H1 (cell line): Measurements from ENCODE around the gene GRK7. TPM values are rescaled to one million over a fixed set of nuclear protein-coding genes. Genes with fewer than 3 reads are reported as not detected.

ENCODE experiments used
- CTCF ChIA-PET: fragments of 300-600 bp; sonication (Branson Sonifier 250); formaldehyde crosslinking; loops from one replicate; lab custom pipeline; 2021; ENCODE audit not compliant: partially characterized antibody; lab: Charles Lee
- POLR2A ChIA-PET: fragments of 300-600 bp; sonication (Branson Sonifier 250); formaldehyde crosslinking; loops from one replicate; lab custom pipeline; 2021; ENCODE audit warnings: inconsistent platforms; ENCODE audit not compliant: partially characterized antibody; lab: Charles Lee
- DNase-seq, 2 experiments: peaks; one replicate each; pipeline versions ENCODE4 v3.0.0 to v3.0.0-alpha.2; 2010 to 2022; ENCODE audit warnings: low spot score in 2 of 2, low read depth in 1 of 2, mixed read lengths in 1 of 2
- FAIRE-seq: peaks from 2 replicates; lab custom pipeline; 2011; peaks lifted over from hg19 to GRCh38; lab: Jason Lieb, UNC
- H2AFZ ChIP-seq: 2 replicates; pipeline ENCODE4 v1.8.1; 2012; ENCODE audit warnings: low read length, inconsistent platforms
- H2AK5ac ChIP-seq: 2 replicates; pipeline ENCODE4 v1.6.1; 2013; ENCODE audit warnings: low read depth, low read length
- H2BK120ac ChIP-seq: replicated peaks from 2 replicates; pipeline ENCODE3; 2013; ENCODE audit warnings: low read depth, low read length, inconsistent platforms
- H2BK12ac ChIP-seq: 2 replicates; pipeline ENCODE4 v1.6.1; 2013; ENCODE audit warnings: low read depth, low read length
- H2BK15ac ChIP-seq: 2 replicates; pipeline ENCODE4 v1.6.1; 2013; ENCODE audit warnings: low read length
- H2BK20ac ChIP-seq: 2 replicates; pipeline ENCODE4 v1.6.1; 2013; ENCODE audit warnings: low read length
- H2BK5ac ChIP-seq: 2 replicates; pipeline ENCODE4 v1.6.1; 2013; ENCODE audit warnings: low read depth, low read length
- H3K14ac ChIP-seq: 2 replicates; pipeline ENCODE4 v1.6.1; 2013; ENCODE audit warnings: inconsistent platforms; ENCODE audit not compliant: insufficient read length
- H3K18ac ChIP-seq: 2 replicates; pipeline ENCODE4 v1.6.1; 2013; ENCODE audit warnings: low read length; ENCODE audit errors: extremely low read depth
- H3K23ac ChIP-seq: 2 replicates; pipeline ENCODE4 v1.6.1; 2013; ENCODE audit warnings: inconsistent platforms; ENCODE audit not compliant: insufficient read length
- H3K23me2 ChIP-seq: 2 replicates; pipeline ENCODE4 v1.6.1; 2013; ENCODE audit warnings: low read depth, low read length
- H3K27ac ChIP-seq: 2 replicates; pipeline ENCODE4 v1.6.1; 2011; ENCODE audit warnings: low read depth, low read length, inconsistent platforms
- H3K27me3 ChIP-seq, 4 experiments: replicated peaks in 1 of 4; 1 replicate in 1 of 4; 2 replicates in 3 of 4; pipeline versions ENCODE4 v1.6.1 to v1.8.1; 2011 to 2013; ENCODE audit warnings: low read length in 3 of 4, mild to moderate bottlenecking in 3 of 4, inconsistent platforms in 2 of 4, mixed read lengths in 2 of 4, moderate library complexity in 1 of 4; ENCODE audit not compliant: control insufficient read depth in 3 of 4, insufficient read depth in 3 of 4; ENCODE audit errors: extremely low read depth in 1 of 4
- H3K36me3 ChIP-seq, 4 experiments: 2 replicates each; pipeline versions ENCODE4 v1.6.1 to v1.8.1; 2011 to 2013; ENCODE audit warnings: mild to moderate bottlenecking in 4 of 4, low read length in 3 of 4, moderate library complexity in 2 of 4, control low read depth in 1 of 4, inconsistent platforms in 1 of 4; ENCODE audit not compliant: insufficient read depth in 4 of 4, control insufficient read depth in 2 of 4
- H3K4ac ChIP-seq: replicated peaks from 2 replicates; pipeline ENCODE3; 2013; ENCODE audit warnings: low read length, low read depth, mixed read lengths, inconsistent platforms; ENCODE audit not compliant: insufficient read length
- H3K4me1 ChIP-seq, 4 experiments: replicated peaks in 1 of 4; 1 replicate in 1 of 4; 2 replicates in 3 of 4; pipeline versions ENCODE4 v1.6.1 to v1.8.1; 2011 to 2013; ENCODE audit warnings: low read length in 3 of 4, inconsistent platforms in 2 of 4, mixed read lengths in 1 of 4; ENCODE audit not compliant: insufficient read depth in 4 of 4, control insufficient read depth in 3 of 4
- H3K4me2 ChIP-seq, 2 experiments: 2 replicates each; pipeline versions ENCODE4 v1.6.1 to v1.8.1; 2011 to 2013; ENCODE audit warnings: low read depth in 2 of 2, low read length in 2 of 2, control low read depth in 1 of 2, inconsistent platforms in 1 of 2, mild to moderate bottlenecking in 1 of 2; ENCODE audit not compliant: insufficient read depth in 1 of 2
- H3K4me3 ChIP-seq, 4 experiments: fragments of 200-600, 300-600 bp in 1 of 4; sonication (generic), shearing (Covaris generic), sonication (Bioruptor Twin) in 1 of 4; 2 replicates each; pipeline versions ENCODE4 v1.5.1 to v1.8.1; 2011 to 2016; ENCODE audit warnings: low read length in 4 of 4, low read depth in 3 of 4, control low read depth in 2 of 4, inconsistent platforms in 2 of 4, mild to moderate bottlenecking in 2 of 4, mixed read lengths in 1 of 4, moderate library complexity in 1 of 4; ENCODE audit not compliant: insufficient read depth in 2 of 4; ENCODE audit errors: extremely low read depth in 1 of 4
- H3K56ac ChIP-seq: replicated peaks from 2 replicates; pipeline ENCODE3; 2013; ENCODE audit warnings: low read depth, mild to moderate bottlenecking, mixed read lengths, low read length, inconsistent platforms; ENCODE audit not compliant: insufficient read length
- H3K79me1 ChIP-seq: 2 replicates; pipeline ENCODE4 v1.6.1; 2013; ENCODE audit warnings: low read depth, low read length, control low read depth
- H3K79me2 ChIP-seq, 2 experiments: 2 replicates each; pipeline versions ENCODE4 v1.6.1 to v1.8.1; 2012 to 2013; ENCODE audit warnings: low read length in 2 of 2, mild to moderate bottlenecking in 2 of 2, inconsistent platforms in 1 of 2; ENCODE audit not compliant: insufficient read depth in 2 of 2, control insufficient read depth in 1 of 2
- H3K9ac ChIP-seq, 4 experiments: replicated peaks in 1 of 4; 1 replicate in 1 of 4; 2 replicates in 3 of 4; pipeline versions ENCODE4 v1.6.1 to v1.8.1; 2011 to 2013; ENCODE audit warnings: low read depth in 3 of 4, low read length in 3 of 4, control low read depth in 2 of 4, mild to moderate bottlenecking in 2 of 4, moderate library complexity in 2 of 4, inconsistent platforms in 1 of 4; ENCODE audit errors: extremely low read depth in 1 of 4
- H3K9me3 ChIP-seq, 2 experiments: 2 replicates each; pipeline versions ENCODE4 v1.6.1 to v1.8.1; 2012 to 2013; ENCODE audit warnings: mild to moderate bottlenecking in 2 of 2, moderate library complexity in 2 of 2, control low read depth in 1 of 2, inconsistent platforms in 1 of 2, low read depth in 1 of 2, low read length in 1 of 2, mixed read lengths in 1 of 2; ENCODE audit not compliant: insufficient read depth in 2 of 2
- H4K20me1 ChIP-seq, 2 experiments: replicated peaks in 1 of 2; 2 replicates each; pipeline versions ENCODE3 to v1.8.1; 2011 to 2013; ENCODE audit warnings: inconsistent platforms in 2 of 2, low read length in 2 of 2, mild to moderate bottlenecking in 1 of 2; ENCODE audit not compliant: insufficient read depth in 2 of 2, control insufficient read depth in 1 of 2
- H4K5ac ChIP-seq: 2 replicates; pipeline ENCODE4 v1.6.1; 2013; ENCODE audit warnings: low read length, low read depth, mixed read lengths, inconsistent platforms; ENCODE audit not compliant: insufficient read length
- H4K8ac ChIP-seq: 2 replicates; pipeline ENCODE4 v1.8.0; 2013; ENCODE audit warnings: mild to moderate bottlenecking, moderate library complexity, low read length, inconsistent platforms; ENCODE audit not compliant: insufficient read depth; ENCODE audit errors: extremely low read depth
- H4K91ac ChIP-seq: replicated peaks from 2 replicates; pipeline ENCODE3; 2013; ENCODE audit warnings: low read length, mixed read lengths, inconsistent platforms; ENCODE audit not compliant: insufficient read length
- CTBP2 ChIP-seq: IDR thresholded peaks from 2 replicates; pipeline ENCODE4 v1.7.0; 2011; ENCODE audit warnings: borderline replicate concordance, mild to moderate bottlenecking, moderate library complexity, mixed read lengths, low read length; ENCODE audit not compliant: insufficient read depth, insufficient read length
- FOSL1 ChIP-seq: IDR thresholded peaks from 2 replicates; pipeline ENCODE4 v1.6.1; 2011; ENCODE audit warnings: mild to moderate bottlenecking, low read depth, low read length, moderate library complexity; ENCODE audit not compliant: insufficient read depth
- JUN ChIP-seq: IDR thresholded peaks from 2 replicates; pipeline ENCODE4 v1.6.1; 2011; ENCODE audit warnings: low read depth, mild to moderate bottlenecking, improper control_type of control experiment, low read length
- TBP ChIP-seq: IDR thresholded peaks from 2 replicates; pipeline ENCODE4 v1.6.1; 2011; ENCODE audit warnings: low read depth, low read length, improper control_type of control experiment
- WGBS, 2 experiments: shearing (Covaris generic) in 1 of 2; methylation state at CpG; one replicate each; pipeline versions ENCODE4 v1.1.6 to v1.1.7; 2013 to 2015; ENCODE audit warnings: low lambda C conversion rate in 2 of 2, mixed read lengths in 2 of 2, inconsistent platforms in 1 of 2, low coverage in 1 of 2, missing lambda C conversion rate in 1 of 2; ENCODE audit not compliant: insufficient replicate concordance in 2 of 2, insufficient coverage in 1 of 2, insufficient read length in 1 of 2; ENCODE audit errors: extremely low coverage in 1 of 2, missing lambda C conversion rate in 1 of 2; 5-methylcytosine and 5-hydroxymethylcytosine counted together
- polyA plus RNA-seq, 7 experiments: library from polyadenylated mRNA; depleted of rRNA in 3 of 7; stranded (reverse) in 5 of 7; unstranded in 2 of 7; fragments of >200 nt in 5 of 7; fragments of 200-250 nt in 2 of 7; gene quantifications; 1 replicate in 5 of 7; 2 replicates in 1 of 7; 4 replicates in 1 of 7; pipeline versions ENCODE4 v1.2.1 to v1.2.3, GENCODE V29; 2011 to 2013; ENCODE audit warnings: missing spikeins in 2 of 7, mixed read lengths in 2 of 7
- total RNA-seq: library from RNA; stranded (reverse); fragmentation: NEBNext Ultra II Directional; extraction: Animal tissue kit (Norgen Biotek cat#: 25700); gene quantifications from 2 replicates; pipeline ENCODE4 v1.2.1, GENCODE V29; 2021

Gene GRK7
- total and polyA plus RNA-seq, 2 of the 8 experiments (the other 6 are each of a cell fraction or from before 2014, with no cell fraction given): not detected

DNA sequence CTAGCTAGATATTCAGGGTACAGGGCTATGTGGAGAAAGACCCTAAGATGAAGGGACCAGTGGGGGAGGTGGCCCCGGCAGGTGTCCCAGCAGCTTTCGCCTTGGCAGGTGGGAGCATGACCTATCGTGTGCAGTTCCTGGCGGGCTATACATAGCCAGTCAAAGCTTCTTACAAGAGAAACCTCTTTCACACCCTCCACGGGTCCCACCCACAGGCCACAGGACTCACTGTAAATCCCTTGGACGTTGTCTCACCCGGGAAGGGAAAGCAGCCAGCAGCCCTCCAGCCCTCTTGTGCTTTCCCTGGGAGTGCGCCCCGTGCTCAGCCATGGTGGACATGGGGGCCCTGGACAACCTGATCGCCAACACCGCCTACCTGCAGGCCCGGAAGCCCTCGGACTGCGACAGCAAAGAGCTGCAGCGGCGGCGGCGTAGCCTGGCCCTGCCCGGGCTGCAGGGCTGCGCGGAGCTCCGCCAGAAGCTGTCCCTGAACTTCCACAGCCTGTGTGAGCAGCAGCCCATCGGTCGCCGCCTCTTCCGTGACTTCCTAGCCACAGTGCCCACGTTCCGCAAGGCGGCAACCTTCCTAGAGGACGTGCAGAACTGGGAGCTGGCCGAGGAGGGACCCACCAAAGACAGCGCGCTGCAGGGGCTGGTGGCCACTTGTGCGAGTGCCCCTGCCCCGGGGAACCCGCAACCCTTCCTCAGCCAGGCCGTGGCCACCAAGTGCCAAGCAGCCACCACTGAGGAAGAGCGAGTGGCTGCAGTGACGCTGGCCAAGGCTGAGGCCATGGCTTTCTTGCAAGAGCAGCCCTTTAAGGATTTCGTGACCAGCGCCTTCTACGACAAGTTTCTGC, 15.0 kb downstream of the GRK7 start:
- Histone ChIP-seq H3K79me2 (no peaks in the 10 kb centered on the region), H3K14ac (no peak overlapping the region), H3K56ac (no peak overlapping the region), H2BK20ac (no peak overlapping the region), H2BK15ac (no peak overlapping the region), H3K36me3 (no peaks in the 10 kb centered on the region), H3K9ac (no peak overlapping the region), H3K23ac (no peak overlapping the region), H2AK5ac (no peak overlapping the region), H4K91ac (no peak overlapping the region), H2BK120ac (no peak overlapping the region), H2AFZ (no peak overlapping the region), H2BK5ac (no peak overlapping the region), H3K4me1 (no peaks in the 10 kb centered on the region), H4K8ac (peak overlapping the region; percentile 68), H3K4ac (no peak overlapping the region), H4K20me1 (peaks cover 0 to 1% of the 10 kb centered on the region in 2 experiments), H3K4me2 (no peak overlapping the region), H3K27me3 (no peaks in the 10 kb centered on the region), H3K18ac (no peak overlapping the region), H3K4me3 (no peak overlapping the region), H3K27ac (no peak overlapping the region), H3K79me1 (no peaks in the 10 kb centered on the region), H4K5ac (no peak overlapping the region), H3K23me2 (no peaks in the 10 kb centered on the region), H2BK12ac (no peak overlapping the region), H3K9me3 (no peaks in the 10 kb centered on the region)
- 92% methylated on average over 42 of the region's 42 CpGs; no CpG with 5 or more reads in 1 of the 2 experiments for WGBS, 2 experiments
- no peak for DNase-seq
- ChIA-PET POLR2A (interaction anchor here (0.8 kb wide), 2 partner anchors 10 to 19 kb away, joined by 3 read pairs; no protein-coding TSS in a partner anchor), CTCF (interaction anchor here (0.5 to 1.6 kb wide), 8 partner anchors 8 to 136 kb away, joined by 3 to 4 read pairs (median 3); partner anchors contain the start of gene RNF7)
- no peak for FAIRE-seq
- TF ChIP-seq JUN (no peak), TBP (no peak), CTBP2 (no peak), FOSL1 (no peak)
